Measurements from ENCODE around the gene FOXJ3. TPM values are rescaled to one million over a fixed set of nuclear protein-coding genes. Genes with fewer than 3 reads are reported as not detected.

FOXJ3 gene
- total and polyA plus RNA-seq, 2 of the 8 experiments (the other 6 are each of a cell fraction or from before 2014, with no cell fraction given): 48.6 to 51.9 TPM

- TF ChIP-seq, protein P1, sequence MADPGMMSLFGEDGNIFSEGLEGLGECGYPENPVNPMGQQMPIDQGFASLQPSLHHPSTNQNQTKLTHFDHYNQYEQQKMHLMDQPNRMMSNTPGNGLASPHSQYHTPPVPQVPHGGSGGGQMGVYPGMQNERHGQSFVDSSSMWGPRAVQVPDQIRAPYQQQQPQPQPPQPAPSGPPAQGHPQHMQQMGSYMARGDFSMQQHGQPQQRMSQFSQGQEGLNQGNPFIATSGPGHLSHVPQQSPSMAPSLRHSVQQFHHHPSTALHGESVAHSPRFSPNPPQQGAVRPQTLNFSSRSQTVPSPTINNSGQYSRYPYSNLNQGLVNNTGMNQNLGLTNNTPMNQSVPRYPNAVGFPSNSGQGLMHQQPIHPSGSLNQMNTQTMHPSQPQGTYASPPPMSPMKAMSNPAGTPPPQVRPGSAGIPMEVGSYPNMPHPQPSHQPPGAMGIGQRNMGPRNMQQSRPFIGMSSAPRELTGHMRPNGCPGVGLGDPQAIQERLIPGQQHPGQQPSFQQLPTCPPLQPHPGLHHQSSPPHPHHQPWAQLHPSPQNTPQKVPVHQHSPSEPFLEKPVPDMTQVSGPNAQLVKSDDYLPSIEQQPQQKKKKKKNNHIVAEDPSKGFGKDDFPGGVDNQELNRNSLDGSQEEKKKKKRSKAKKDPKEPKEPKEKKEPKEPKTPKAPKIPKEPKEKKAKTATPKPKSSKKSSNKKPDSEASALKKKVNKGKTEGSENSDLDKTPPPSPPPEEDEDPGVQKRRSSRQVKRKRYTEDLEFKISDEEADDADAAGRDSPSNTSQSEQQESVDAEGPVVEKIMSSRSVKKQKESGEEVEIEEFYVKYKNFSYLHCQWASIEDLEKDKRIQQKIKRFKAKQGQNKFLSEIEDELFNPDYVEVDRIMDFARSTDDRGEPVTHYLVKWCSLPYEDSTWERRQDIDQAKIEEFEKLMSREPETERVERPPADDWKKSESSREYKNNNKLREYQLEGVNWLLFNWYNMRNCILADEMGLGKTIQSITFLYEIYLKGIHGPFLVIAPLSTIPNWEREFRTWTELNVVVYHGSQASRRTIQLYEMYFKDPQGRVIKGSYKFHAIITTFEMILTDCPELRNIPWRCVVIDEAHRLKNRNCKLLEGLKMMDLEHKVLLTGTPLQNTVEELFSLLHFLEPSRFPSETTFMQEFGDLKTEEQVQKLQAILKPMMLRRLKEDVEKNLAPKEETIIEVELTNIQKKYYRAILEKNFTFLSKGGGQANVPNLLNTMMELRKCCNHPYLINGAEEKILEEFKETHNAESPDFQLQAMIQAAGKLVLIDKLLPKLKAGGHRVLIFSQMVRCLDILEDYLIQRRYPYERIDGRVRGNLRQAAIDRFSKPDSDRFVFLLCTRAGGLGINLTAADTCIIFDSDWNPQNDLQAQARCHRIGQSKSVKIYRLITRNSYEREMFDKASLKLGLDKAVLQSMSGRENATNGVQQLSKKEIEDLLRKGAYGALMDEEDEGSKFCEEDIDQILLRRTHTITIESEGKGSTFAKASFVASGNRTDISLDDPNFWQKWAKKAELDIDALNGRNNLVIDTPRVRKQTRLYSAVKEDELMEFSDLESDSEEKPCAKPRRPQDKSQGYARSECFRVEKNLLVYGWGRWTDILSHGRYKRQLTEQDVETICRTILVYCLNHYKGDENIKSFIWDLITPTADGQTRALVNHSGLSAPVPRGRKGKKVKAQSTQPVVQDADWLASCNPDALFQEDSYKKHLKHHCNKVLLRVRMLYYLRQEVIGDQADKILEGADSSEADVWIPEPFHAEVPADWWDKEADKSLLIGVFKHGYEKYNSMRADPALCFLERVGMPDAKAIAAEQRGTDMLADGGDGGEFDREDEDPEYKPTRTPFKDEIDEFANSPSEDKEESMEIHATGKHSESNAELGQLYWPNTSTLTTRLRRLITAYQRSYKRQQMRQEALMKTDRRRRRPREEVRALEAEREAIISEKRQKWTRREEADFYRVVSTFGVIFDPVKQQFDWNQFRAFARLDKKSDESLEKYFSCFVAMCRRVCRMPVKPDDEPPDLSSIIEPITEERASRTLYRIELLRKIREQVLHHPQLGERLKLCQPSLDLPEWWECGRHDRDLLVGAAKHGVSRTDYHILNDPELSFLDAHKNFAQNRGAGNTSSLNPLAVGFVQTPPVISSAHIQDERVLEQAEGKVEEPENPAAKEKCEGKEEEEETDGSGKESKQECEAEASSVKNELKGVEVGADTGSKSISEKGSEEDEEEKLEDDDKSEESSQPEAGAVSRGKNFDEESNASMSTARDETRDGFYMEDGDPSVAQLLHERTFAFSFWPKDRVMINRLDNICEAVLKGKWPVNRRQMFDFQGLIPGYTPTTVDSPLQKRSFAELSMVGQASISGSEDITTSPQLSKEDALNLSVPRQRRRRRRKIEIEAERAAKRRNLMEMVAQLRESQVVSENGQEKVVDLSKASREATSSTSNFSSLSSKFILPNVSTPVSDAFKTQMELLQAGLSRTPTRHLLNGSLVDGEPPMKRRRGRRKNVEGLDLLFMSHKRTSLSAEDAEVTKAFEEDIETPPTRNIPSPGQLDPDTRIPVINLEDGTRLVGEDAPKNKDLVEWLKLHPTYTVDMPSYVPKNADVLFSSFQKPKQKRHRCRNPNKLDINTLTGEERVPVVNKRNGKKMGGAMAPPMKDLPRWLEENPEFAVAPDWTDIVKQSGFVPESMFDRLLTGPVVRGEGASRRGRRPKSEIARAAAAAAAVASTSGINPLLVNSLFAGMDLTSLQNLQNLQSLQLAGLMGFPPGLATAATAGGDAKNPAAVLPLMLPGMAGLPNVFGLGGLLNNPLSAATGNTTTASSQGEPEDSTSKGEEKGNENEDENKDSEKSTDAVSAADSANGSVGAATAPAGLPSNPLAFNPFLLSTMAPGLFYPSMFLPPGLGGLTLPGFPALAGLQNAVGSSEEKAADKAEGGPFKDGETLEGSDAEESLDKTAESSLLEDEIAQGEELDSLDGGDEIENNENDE (IDR thresholded peaks at IDR 0.05; ENCODE audit: insufficient replicate concordance, low read length): no peak
- no peak for TF ChIP-seq CBX8 (IDR thresholded peaks at IDR 0.05; ENCODE audit: borderline replicate concordance, low read depth, low read length)
- TF ChIP-seq CHD1 (IDR thresholded peaks at IDR 0.05; ENCODE audit: low read depth, low read length): no peak
- no peak for TF ChIP-seq RFX5 (IDR thresholded peaks at IDR 0.05; ENCODE audit: borderline replicate concordance, low read depth, low read length)
- TF ChIP-seq, protein P2, sequence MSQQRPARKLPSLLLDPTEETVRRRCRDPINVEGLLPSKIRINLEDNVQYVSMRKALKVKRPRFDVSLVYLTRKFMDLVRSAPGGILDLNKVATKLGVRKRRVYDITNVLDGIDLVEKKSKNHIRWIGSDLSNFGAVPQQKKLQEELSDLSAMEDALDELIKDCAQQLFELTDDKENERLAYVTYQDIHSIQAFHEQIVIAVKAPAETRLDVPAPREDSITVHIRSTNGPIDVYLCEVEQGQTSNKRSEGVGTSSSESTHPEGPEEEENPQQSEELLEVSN (IDR thresholded peaks at IDR 0.05): no peak
- no peak for TF ChIP-seq PHF8 (conservative IDR thresholded peaks at IDR 0.05; ENCODE audit: low read depth, low read length)
- no peak for TF ChIP-seq GTF2F1 (IDR thresholded peaks at IDR 0.05; ENCODE audit: borderline replicate concordance, low read depth, low read length)
- TF ChIP-seq POLR2A (IDR thresholded peaks at IDR 0.05; ENCODE audit: control extremely low read depth in 1 of 2, low read depth in 2 of 2, low read length in 2 of 2): no peak
- no peak for TF ChIP-seq TAF7 (optimal IDR thresholded peaks at IDR 0.05; ENCODE audit: borderline replicate concordance, low read depth, low read length)
- TF ChIP-seq NRF1 (IDR thresholded peaks at IDR 0.05; ENCODE audit: low read depth, low read length): no peak
- no peak for TF ChIP-seq MAFK (IDR thresholded peaks at IDR 0.05; ENCODE audit: low read depth, low read length)
These were observed 10.5 kb downstream of the FOXJ3 start (continued) for GRCh38 chr1:42324398-42325013.

All from H1 (cell line).